ENCODE results near the gene PSAP.

DNA sequence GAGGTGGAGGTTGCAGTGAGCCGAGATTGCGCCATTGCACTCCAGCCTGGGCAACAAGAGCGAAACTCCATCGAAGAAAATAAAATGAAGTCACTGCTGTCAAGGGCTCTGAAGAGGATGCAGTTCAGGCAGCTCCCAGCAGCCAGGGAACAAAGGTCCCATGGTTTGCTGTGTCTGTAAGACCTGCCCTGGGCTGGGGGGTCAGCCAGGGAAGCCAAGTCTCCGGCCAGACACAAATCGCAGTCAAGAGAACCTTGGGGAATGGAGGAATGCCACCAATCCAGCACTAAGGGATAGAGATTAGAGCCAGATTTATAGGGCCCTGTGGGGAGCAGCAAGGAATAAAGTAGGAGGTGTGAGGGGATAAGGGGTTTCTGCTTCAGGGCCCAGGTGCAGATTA is 48.8 kb downstream of the PSAP start:
- TF ChIP-seq, protein P1, sequence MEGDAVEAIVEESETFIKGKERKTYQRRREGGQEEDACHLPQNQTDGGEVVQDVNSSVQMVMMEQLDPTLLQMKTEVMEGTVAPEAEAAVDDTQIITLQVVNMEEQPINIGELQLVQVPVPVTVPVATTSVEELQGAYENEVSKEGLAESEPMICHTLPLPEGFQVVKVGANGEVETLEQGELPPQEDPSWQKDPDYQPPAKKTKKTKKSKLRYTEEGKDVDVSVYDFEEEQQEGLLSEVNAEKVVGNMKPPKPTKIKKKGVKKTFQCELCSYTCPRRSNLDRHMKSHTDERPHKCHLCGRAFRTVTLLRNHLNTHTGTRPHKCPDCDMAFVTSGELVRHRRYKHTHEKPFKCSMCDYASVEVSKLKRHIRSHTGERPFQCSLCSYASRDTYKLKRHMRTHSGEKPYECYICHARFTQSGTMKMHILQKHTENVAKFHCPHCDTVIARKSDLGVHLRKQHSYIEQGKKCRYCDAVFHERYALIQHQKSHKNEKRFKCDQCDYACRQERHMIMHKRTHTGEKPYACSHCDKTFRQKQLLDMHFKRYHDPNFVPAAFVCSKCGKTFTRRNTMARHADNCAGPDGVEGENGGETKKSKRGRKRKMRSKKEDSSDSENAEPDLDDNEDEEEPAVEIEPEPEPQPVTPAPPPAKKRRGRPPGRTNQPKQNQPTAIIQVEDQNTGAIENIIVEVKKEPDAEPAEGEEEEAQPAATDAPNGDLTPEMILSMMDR (conservative IDR thresholded peaks at IDR 0.05; ENCODE audit: low read depth, low read length): no peak
- TF ChIP-seq EZH2 (IDR thresholded peaks at IDR 0.05; ENCODE audit: borderline replicate concordance, low read depth, low read length, poor library complexity, severe bottlenecking): no peak
